OCI-M1 (cell line): Measurements from ENCODE around the gene OGFOD3.
"Not testable (repeated sequence)": the region's sequence is repeated elsewhere in the genome, so short reads cannot be mapped to it uniquely, and the experiment has no call there.

Experiments
- DNase-seq: peaks from one replicate; lab custom pipeline; 2025; lab: John Stamatoyannopoulos, UW

The OGFOD3 gene

GRCh38 chr17:82433560-82434215, 15.3 kb upstream of the OGFOD3 start:
- DNase-seq = no peak

GRCh38 chr17:82432017-82432416, 13.6 kb upstream of the OGFOD3 start:
- DNase-seq = no peak

- no peak for DNase-seq
These were observed 11.4 kb upstream of the OGFOD3 start for GRCh38 chr17:82429824-82430223.

GRCh38 chr17:82428546-82428945, 10.2 kb upstream of the OGFOD3 start:
- no peak for DNase-seq

- no peak for DNase-seq
These were observed 6.4 kb upstream of the OGFOD3 start for GRCh38 chr17:82424863-82425159.

GRCh38 chr17:82424001-82424862, 5.8 kb upstream of the OGFOD3 start:
- DNase-seq = peak; percentile 81

GRCh38 chr17:82419540-82419939, 1.2 kb upstream of the OGFOD3 start:
- DNase-seq = peak; percentile 90

GRCh38 chr17:82416771-82417170, 1.6 kb downstream of the OGFOD3 start:
- peak; percentile 48 for DNase-seq

GRCh38 chr17:82416264-82416663, 2.1 kb downstream of the OGFOD3 start:
- DNase-seq = no peak

GRCh38 chr17:82415786-82416185, 2.6 kb downstream of the OGFOD3 start:
- no peak for DNase-seq

- DNase-seq = no peak
These were observed 3.0 kb downstream of the OGFOD3 start for GRCh38 chr17:82415336-82415735.

GRCh38 chr17:82414548-82415281, 3.7 kb downstream of the OGFOD3 start:
- peak; percentile 82 for DNase-seq

GRCh38 chr17:82412535-82413520, 5.6 kb downstream of the OGFOD3 start:
- no peak for DNase-seq

GRCh38 chr17:82412081-82412480, 6.3 kb downstream of the OGFOD3 start:
- not testable (repeated sequence) for DNase-seq

- no peak for DNase-seq
These were observed 6.9 kb downstream of the OGFOD3 start for GRCh38 chr17:82411396-82412053.

- DNase-seq = no peak
These were observed 8.2 kb downstream of the OGFOD3 start for GRCh38 chr17:82410014-82410716.

- DNase-seq = no peak
These were observed 9.5 kb downstream of the OGFOD3 start for GRCh38 chr17:82408938-82409318.

GRCh38 chr17:82408288-82408937, 10.0 kb downstream of the OGFOD3 start:
- no peak for DNase-seq

- DNase-seq = no peak
These were observed 11.1 kb downstream of the OGFOD3 start for GRCh38 chr17:82407255-82407654.

GRCh38 chr17:82406131-82406671, 12.2 kb downstream of the OGFOD3 start:
- no peak for DNase-seq
